IMR-90 (cell line): ENCODE results near the gene MLANA. TPM values are rescaled to one million over a fixed set of nuclear protein-coding genes. Genes with fewer than 3 reads are reported as not detected.

Experiments used
- ATAC-seq: fragments of 200-7000 bp; cut with Tn5 transposase; 2 replicates; pipeline ENCODE4 v1.9.1; 2020; ENCODE audit warnings: low read depth, mild to moderate bottlenecking, moderate library complexity
- BruUV-seq: library from RNA; stranded (reverse); fragments of 400-500 nt; replicated peaks from 2 replicates; lab custom pipeline; 2021; lab: Mats Ljungman, UMichigan
- CTCF ChIA-PET: fragments of 300-600 bp; formaldehyde crosslinking; extraction: SDS; loops from one replicate; lab custom pipeline; 2021; ENCODE audit warnings: antibody characterized with exemption; lab: Yijun Ruan, JAX
- POLR2A ChIA-PET: fragments of 300-600 bp; sonication (Branson Sonifier 250); formaldehyde crosslinking; loops from one replicate; lab custom pipeline; 2022; ENCODE audit warnings: antibody characterized with exemption; ENCODE audit not compliant: unreplicated experiment; lab: Charles Lee
- DNase-seq: peaks from one replicate; pipeline ENCODE4 v3.0.0; 2013
- H2AFZ ChIP-seq: replicated peaks from 2 replicates; pipeline ENCODE3; 2013; ENCODE audit warnings: low read length, mild to moderate bottlenecking; ENCODE audit not compliant: poor library complexity
- H2AK5ac ChIP-seq: 2 replicates; pipeline ENCODE4 v1.6.1; 2013; ENCODE audit warnings: low read depth, low read length, inconsistent platforms
- H2AK9ac ChIP-seq: replicated peaks from 2 replicates; pipeline ENCODE3; 2013; ENCODE audit warnings: mild to moderate bottlenecking, low read depth, low read length, moderate library complexity; ENCODE audit not compliant: poor library complexity
- H2BK120ac ChIP-seq: 2 replicates; pipeline ENCODE4 v1.6.1; 2013; ENCODE audit warnings: low read depth, low read length, inconsistent platforms
- H2BK15ac ChIP-seq: 3 replicates; pipeline ENCODE4 v1.6.1; 2013; ENCODE audit warnings: low read depth, low read length, inconsistent platforms
- H2BK20ac ChIP-seq: 2 replicates; pipeline ENCODE4 v1.6.1; 2013; ENCODE audit warnings: low read depth, mild to moderate bottlenecking, inconsistent platforms, low read length, moderate library complexity
- H2BK5ac ChIP-seq: 2 replicates; pipeline ENCODE4 v1.6.1; 2013; ENCODE audit warnings: mild to moderate bottlenecking, low read depth, low read length, inconsistent platforms; ENCODE audit not compliant: poor library complexity, severe bottlenecking
- H3K14ac ChIP-seq: replicated peaks from 2 replicates; pipeline ENCODE4 v1.6.1; 2013; ENCODE audit warnings: low read depth, low read length, inconsistent platforms
- H3K18ac ChIP-seq: 2 replicates; pipeline ENCODE4 v1.6.1; 2013; ENCODE audit warnings: low read depth, low read length, control low read depth
- H3K23ac ChIP-seq: 2 replicates; pipeline ENCODE4 v1.6.1; 2013; ENCODE audit warnings: low read depth, low read length, inconsistent platforms
- H3K27ac ChIP-seq: 2 replicates; pipeline ENCODE4 v1.5.1; 2013; ENCODE audit warnings: mild to moderate bottlenecking, control low read depth, low read length; ENCODE audit not compliant: insufficient read depth
- H3K27me3 ChIP-seq: 2 replicates; pipeline ENCODE4 v1.6.1; 2013; ENCODE audit warnings: low read length; ENCODE audit not compliant: control insufficient read depth, insufficient read depth
- H3K36me3 ChIP-seq: 2 replicates; pipeline ENCODE4 v1.6.1; 2013; ENCODE audit warnings: low read length, mixed read lengths; ENCODE audit not compliant: control insufficient read depth, insufficient read depth
- H3K4ac ChIP-seq: 2 replicates; pipeline ENCODE4 v1.6.1; 2013; ENCODE audit warnings: low read depth, low read length, inconsistent platforms
- H3K4me1 ChIP-seq: 2 replicates; pipeline ENCODE4 v1.6.1; 2013; ENCODE audit warnings: low read length, mixed read lengths; ENCODE audit not compliant: control insufficient read depth, insufficient read depth
- H3K4me2 ChIP-seq: 2 replicates; pipeline ENCODE4 v1.6.1; 2013; ENCODE audit warnings: low read depth, mild to moderate bottlenecking, control low read depth, low read length, moderate library complexity
- H3K4me3 ChIP-seq: 2 replicates; pipeline ENCODE4 v1.5.1; 2013; ENCODE audit warnings: low read depth, mild to moderate bottlenecking, control low read depth, low read length, moderate library complexity; ENCODE audit not compliant: insufficient read depth
- H3K56ac ChIP-seq: 2 replicates; pipeline ENCODE4 v1.6.1; 2013; ENCODE audit warnings: low read length, inconsistent platforms; ENCODE audit not compliant: insufficient read depth; ENCODE audit errors: extremely low read depth
- H3K79me1 ChIP-seq, 2 experiments: 2 replicates each; pipeline ENCODE4 v1.6.1; 2013; ENCODE audit warnings: low read length in 2 of 2, inconsistent platforms in 1 of 2, low read depth in 1 of 2
- H3K9ac ChIP-seq: 2 replicates; pipeline ENCODE4 v1.6.1; 2013; ENCODE audit warnings: low read depth, low read length, control low read depth
- H3K9me1 ChIP-seq: 2 replicates; pipeline ENCODE4 v1.6.1; 2013; ENCODE audit warnings: low read length, inconsistent platforms; ENCODE audit not compliant: insufficient read depth
- H3K9me3 ChIP-seq: 2 replicates; pipeline ENCODE4 v1.6.1; 2013; ENCODE audit warnings: low read length; ENCODE audit not compliant: control insufficient read depth, insufficient read depth
- H4K20me1 ChIP-seq: 2 replicates; pipeline ENCODE4 v1.6.1; 2013; ENCODE audit warnings: low read length, inconsistent platforms; ENCODE audit not compliant: insufficient read depth
- H4K5ac ChIP-seq: 2 replicates; pipeline ENCODE4 v1.6.1; 2013; ENCODE audit warnings: mild to moderate bottlenecking, low read depth, low read length, control low read depth
- H4K8ac ChIP-seq, 2 experiments: 2 replicates each; pipeline ENCODE4 v1.6.1; 2013; ENCODE audit warnings: low read depth in 2 of 2, low read length in 2 of 2, control low read depth in 1 of 2, inconsistent platforms in 1 of 2
- H4K91ac ChIP-seq: 2 replicates; pipeline ENCODE4 v1.6.1; 2013; ENCODE audit warnings: low read depth, low read length, inconsistent platforms; ENCODE audit not compliant: insufficient read depth
- BHLHE40 ChIP-seq: fragments of 150-350 bp; IDR thresholded peaks from 2 replicates; pipeline ENCODE4 v1.6.1; 2016; ENCODE audit warnings: mild to moderate bottlenecking, low read depth, low read length
- CTCF ChIP-seq: conservative IDR thresholded peaks from 2 replicates; pipeline ENCODE4 v1.5.1; 2012; ENCODE audit warnings: mild to moderate bottlenecking, low read depth, low read length, improper control_type of control experiment
- MAFK ChIP-seq: IDR thresholded peaks from 2 replicates; pipeline ENCODE4 v1.6.1; 2012; ENCODE audit warnings: low read depth, low read length, improper control_type of control experiment
- MAZ ChIP-seq: IDR thresholded peaks from 2 replicates; pipeline ENCODE4 v1.6.1; 2012; ENCODE audit warnings: low read depth, mild to moderate bottlenecking, low read length, improper control_type of control experiment, moderate library complexity, borderline replicate concordance
- MXI1 ChIP-seq: IDR thresholded peaks from 2 replicates; pipeline ENCODE4 v1.6.1; 2012; ENCODE audit warnings: low read depth, mild to moderate bottlenecking, low read length, moderate library complexity, borderline replicate concordance
- POLR2A ChIP-seq: IDR thresholded peaks from 2 replicates; pipeline ENCODE4 v1.6.1; 2012; ENCODE audit warnings: mild to moderate bottlenecking, low read depth, low read length
- RAD21 ChIP-seq: IDR thresholded peaks from 2 replicates; pipeline ENCODE4 v1.6.1; 2012; ENCODE audit warnings: low read length, improper control_type of control experiment
- RCOR1 ChIP-seq: IDR thresholded peaks from 2 replicates; pipeline ENCODE4 v1.6.1; 2012; ENCODE audit warnings: mild to moderate bottlenecking, low read length, improper control_type of control experiment; ENCODE audit not compliant: insufficient replicate concordance
- RFX5 ChIP-seq: IDR thresholded peaks from 2 replicates; pipeline ENCODE4 v1.8.0; 2012; ENCODE audit warnings: low read depth, mild to moderate bottlenecking, low read length, moderate library complexity
- USF2 ChIP-seq: fragments of 150-350 bp; IDR thresholded peaks from 2 replicates; pipeline ENCODE4 v1.6.1; 2017; ENCODE audit warnings: mild to moderate bottlenecking, antibody characterized with exemption, low read length, low read depth
- WGBS, 2 experiments: methylation state at CpG; one replicate each; pipeline versions ENCODE4 v1.1.5 to v1.1.7; 2013; ENCODE audit warnings: missing lambda C conversion rate in 2 of 2; ENCODE audit not compliant: insufficient read length in 1 of 2; ENCODE audit errors: extremely low coverage in 2 of 2; 5-methylcytosine and 5-hydroxymethylcytosine counted together
- dilution Hi-C: fragments of 300-500 bp; cut with HindIII; formaldehyde crosslinking; loops from one replicate; pipeline ENCODE4 v1.14.3; 2018; ENCODE audit warnings: low sequenced_read_pairs; ENCODE audit not compliant: unreplicated experiment
- in situ Hi-C: fragments of 300-500 bp; cut with MboI; formaldehyde crosslinking; loops from 3 replicates; pipeline ENCODE4 v1.14.3; 2019; ENCODE audit warnings: low sequenced_read_pairs, inconsistent platforms, mixed read lengths
- intact Hi-C: fragments of 100-400 bp; cut with micrococcal nuclease; formaldehyde crosslinking; loops from 2 replicates; pipeline ENCODE4 v1.10.0; 2022
- polyA plus RNA-seq, 3 experiments: library from polyadenylated mRNA; depleted of rRNA; stranded (reverse); fragments of >200 nt; gene quantifications; 2 replicates each; pipeline ENCODE4 v1.2.3, GENCODE V29; 2012; ENCODE audit warnings: low replicate concordance in 1 of 3
- total RNA-seq: library from RNA; depleted of rRNA; stranded (reverse); fragments of >200 nt; gene quantifications from 2 replicates; pipeline ENCODE4 v1.2.3, GENCODE V29; 2012

The MLANA gene
- total and polyA plus RNA-seq, 2 of the 4 experiments (the other 2 are of a cell fraction), result not detected

GRCh38 chr9:5922192-5922591 is 31.5 kb downstream of the MLANA start:
- Histone ChIP-seq H3K79me1 (no peaks in the 10 kb centered on the region), H3K14ac (no peak overlapping the region), H2AK5ac (no peak overlapping the region), H3K36me3 (peaks cover 19% of the 10 kb centered on the region), H3K27me3 (no peaks in the 10 kb centered on the region), H3K27ac (no peak overlapping the region), H3K9me3 (no peaks in the 10 kb centered on the region), H3K18ac (no peak overlapping the region), H4K5ac (no peak overlapping the region), H2AFZ (no peak overlapping the region), H3K4me3 (no peak overlapping the region), H4K8ac (no peak overlapping the region), H3K4me2 (no peak overlapping the region), H4K91ac (no peak overlapping the region), H3K4me1 (no peaks in the 10 kb centered on the region), H2AK9ac (no peak overlapping the region), H3K9me1 (peaks cover 4% of the 10 kb centered on the region; the same call in 1 of the 2 replicates), H3K23ac (no peak overlapping the region), H2BK20ac (no peak overlapping the region), H4K20me1 (no peaks in the 10 kb centered on the region), H2BK5ac (no peak overlapping the region), H2BK15ac (no peak overlapping the region), H3K56ac (no peak overlapping the region), H2BK120ac (no peak overlapping the region), H3K4ac (no peak overlapping the region), H3K9ac (no peak overlapping the region)
- ATAC-seq (no peak), DNase-seq (no peak)
- BruUV-seq, result no TSS peak
- dilution Hi-C loops (no loop called here), intact Hi-C loops (no loop called here), in situ Hi-C loops (no loop called here)
- ChIA-PET CTCF (interaction anchor here (1.2 kb wide), 1 partner anchor 123 kb away, joined by 4 read pairs; no protein-coding TSS in a partner anchor), POLR2A (no interaction called here)
- WGBS, 2 experiments, result 100% methylated on average over 2 of the region's 2 CpGs; no CpG with 5 or more reads in 1 of the 2 experiments
- TF ChIP-seq MAZ, result no peak
- no peak for TF ChIP-seq USF2
- TF ChIP-seq RFX5, result no peak
- TF ChIP-seq MXI1, result no peak
- no peak for TF ChIP-seq RAD21
- no peak for TF ChIP-seq CTCF
- TF ChIP-seq RCOR1, result no peak
- no peak for TF ChIP-seq BHLHE40
- TF ChIP-seq POLR2A, result no peak
- TF ChIP-seq MAFK, result no peak
